HG03354 (cell line): ENCODE data around the gene APELA.

Source experiments
- ATAC-seq: cut with Tn5 transposase; IDR thresholded peaks from one replicate; pipeline ENCODE4 v1.9.1; 2021; ENCODE audit warnings: mild to moderate bottlenecking; ENCODE audit not compliant: unreplicated experiment, poor library complexity, severe bottlenecking

Gene APELA, protein sequence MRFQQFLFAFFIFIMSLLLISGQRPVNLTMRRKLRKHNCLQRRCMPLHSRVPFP

DNA sequence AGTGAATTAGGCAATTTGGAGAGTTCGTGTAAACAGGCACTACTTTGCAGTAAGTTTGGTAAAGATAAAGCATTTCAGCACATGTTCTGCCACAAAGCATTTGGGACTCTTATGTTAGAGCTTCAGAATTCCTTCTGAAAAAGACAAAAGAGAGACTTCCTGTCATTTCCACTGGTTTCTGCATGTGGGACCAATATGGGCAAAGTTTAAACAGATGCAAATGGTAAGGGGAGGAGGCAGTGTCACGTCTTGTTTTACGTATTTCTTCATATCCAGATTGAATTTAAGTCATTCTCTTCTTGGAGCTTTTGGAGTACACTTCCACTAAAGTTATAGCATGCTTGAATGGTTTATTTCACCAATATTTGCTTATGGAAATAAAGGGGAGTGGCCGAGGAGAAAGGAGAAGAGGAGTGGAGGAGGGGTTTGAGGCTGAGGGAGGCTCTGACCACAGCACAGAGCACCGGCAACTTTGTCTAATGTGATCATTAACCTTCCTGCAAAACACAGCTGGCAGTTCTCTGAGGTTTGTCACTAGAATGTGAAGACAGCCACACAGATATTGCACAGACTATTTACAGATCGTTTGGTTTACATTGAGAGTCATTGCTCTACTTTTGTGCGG, at the start of gene APELA:
Gene APELA, plus strand, starts transcription at position 479 of the 625 bp plus-strand sequence. CDS start 154 bp downstream, outside the sequence.
- peak; percentile 100 for ATAC-seq

DNA sequence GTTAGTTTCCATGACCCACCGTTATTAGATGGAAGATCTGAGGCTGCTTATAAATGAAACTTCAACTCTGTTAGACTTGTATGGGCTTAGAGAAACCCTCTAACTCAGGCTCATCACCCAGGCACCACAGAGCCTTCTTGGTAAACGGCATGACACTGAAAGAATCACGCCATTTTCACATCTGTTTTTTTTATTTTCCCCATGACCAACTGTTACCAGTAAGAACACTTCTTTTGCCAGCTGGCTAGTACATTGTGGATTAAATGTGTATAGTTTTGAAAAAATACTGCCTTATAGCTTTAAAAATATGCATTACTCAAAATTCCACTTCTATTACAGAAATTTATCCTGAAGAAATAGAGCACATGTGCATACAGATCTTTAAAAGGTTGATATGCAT, 48.0 kb upstream of the APELA start:
- ATAC-seq, result no peak

DNA sequence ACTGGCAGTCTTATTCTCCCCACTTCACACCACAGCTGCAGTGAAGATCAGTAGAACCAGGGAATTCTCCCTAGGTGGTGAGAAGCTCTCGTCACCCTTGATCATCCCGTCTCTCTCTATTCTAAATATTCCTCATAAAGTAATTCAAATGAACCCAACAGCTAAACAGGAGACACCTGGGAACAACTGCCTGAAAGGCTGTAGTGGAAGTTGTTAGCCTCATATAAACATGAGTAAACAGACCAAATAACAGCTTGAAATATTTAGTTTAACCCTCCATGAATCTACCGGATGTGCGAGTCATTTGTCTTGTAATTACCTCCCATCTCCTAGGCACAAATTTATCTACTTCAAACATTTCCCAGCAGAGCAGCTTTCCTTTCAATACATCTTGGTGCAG, 30.4 kb upstream of the APELA start:
- ATAC-seq, result no peak

DNA sequence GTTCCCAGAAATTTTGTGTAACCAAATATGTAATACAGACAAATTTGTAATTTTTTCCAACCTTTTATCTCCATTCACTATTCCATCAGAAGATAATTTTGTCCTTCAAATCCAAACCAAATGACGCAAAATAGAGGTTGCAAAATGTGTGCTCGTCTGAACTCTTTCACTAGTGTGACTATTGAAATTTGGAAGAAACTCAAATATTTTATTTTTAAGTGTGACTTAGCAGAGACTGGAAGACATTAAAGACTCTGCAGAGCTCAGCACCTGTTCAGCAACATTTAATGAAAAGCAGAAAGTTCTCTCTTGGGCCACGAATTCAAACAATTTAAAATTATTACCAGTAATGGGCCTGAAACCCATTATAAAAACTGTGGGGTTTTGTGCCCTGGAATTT, 30.0 kb upstream of the APELA start:
- no peak for ATAC-seq

DNA sequence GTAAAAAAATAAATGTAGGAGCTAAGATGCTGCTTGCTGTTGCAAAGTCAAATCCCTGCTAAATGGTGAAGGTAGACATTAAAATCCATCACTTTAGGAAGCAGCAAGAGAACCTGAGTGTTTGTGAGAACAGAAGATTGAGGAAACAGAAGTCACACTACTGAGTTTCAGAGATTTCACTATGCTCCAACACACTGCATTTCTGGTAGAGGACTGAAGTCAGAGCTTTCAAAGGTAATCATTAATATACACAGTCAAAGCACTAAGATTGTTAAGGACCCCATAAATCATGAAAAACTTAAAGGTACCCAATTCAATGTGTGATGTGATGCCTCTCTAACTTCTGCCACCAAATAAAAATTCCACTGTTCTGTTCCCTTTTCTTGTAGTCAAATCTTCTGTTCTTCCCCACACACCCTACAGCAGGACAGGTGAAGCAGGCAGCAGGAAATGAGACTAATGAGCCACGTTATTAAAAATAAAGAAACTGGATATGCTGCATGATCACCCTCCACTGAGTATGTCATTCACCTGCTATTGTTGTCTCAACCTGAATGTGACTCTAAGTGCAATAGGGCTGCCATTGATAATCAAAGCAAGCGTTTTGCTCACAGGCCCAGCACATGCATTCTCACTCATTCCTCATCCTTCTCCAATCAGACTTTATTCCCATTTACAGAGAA, 28.9 kb upstream of the APELA start:
- peak; percentile 93 for ATAC-seq

DNA sequence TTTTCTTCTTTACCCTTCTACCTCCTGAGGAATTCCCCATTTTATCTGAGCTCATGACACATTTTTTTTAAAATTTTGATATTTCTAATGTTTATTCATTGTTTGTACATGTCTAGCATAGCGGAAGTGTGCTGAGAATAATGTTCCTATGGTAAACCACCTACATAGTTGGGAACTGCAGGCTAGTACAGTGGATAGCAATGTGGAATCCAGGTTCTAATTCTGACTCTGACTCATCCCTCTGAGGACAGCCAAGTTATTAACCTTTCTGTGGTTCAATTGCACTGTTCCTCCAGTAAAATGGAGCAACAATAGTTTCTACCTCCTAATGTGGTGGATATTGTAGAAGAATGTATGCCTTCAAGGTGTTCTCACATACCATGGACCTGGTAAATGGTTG, 20.6 kb upstream of the APELA start:
- no peak for ATAC-seq

DNA sequence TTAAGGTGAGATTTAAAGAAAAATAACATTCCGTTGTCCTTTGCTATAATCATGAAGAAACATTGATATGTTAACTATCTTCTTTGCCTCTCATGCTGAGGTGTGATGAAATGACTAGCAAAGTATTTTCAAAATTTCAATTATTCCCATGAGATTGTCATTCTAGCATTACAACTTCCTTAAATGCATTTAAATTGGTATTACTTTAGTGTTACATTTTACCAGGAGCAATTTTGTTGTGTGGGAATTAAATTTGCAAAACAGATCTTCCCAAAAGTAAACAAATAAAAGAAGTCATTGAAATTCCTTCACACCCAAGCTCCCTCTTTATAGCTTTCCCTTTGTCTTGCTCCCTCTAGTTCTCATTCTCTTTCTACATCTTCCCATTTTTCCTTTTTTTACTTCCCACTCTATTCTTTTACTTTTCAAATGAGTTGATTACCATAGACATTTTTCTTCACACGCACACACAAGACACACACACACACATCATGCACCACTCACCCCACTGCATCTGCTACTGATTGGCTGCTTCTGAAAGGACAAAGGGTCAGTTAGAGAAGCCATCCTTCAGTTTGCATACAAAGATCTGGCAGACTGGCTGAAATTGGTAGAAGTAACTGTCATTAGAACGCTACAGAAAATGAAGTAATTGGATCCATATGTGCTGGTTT, 10.0 kb upstream of the APELA start:
- ATAC-seq, result peak; percentile 65

DNA sequence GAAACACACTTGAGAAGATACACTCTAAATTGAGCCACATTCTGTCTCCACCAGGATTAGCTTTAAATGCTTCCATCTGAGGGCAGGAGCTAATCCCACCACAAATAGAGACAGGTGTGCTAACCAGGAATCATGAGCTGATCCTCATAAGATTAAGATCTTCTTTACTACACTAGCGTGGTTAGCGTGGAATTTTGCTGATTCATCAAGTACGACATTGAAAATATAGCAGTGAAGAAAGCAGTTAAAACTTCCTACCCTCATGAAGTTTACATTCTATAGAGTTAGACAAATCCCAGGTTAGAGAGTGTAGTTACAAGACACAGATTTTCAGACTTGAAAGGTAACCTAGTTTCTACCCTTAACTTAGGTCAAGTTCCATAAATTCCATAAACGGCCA, 5.3 kb upstream of the APELA start:
- no peak for ATAC-seq

DNA sequence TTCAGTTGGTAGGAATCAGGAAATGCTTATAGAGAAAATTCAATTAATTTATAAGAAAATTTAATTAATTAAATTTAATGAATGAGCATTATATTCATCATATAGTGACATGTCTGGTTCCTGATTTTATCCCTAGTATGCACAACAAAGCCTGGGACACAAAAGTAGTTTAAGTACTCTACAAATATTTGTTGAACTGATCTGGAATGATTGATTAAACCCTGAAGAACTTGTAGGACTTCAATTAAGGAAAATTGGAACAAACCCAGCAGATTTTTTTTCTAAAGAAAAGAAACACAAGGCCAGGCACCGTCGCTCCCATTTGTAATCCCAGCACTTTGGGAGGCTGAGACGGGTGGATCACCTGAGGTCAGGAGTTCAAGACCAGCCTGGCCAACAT, 4.5 kb upstream of the APELA start:
- no peak for ATAC-seq

DNA sequence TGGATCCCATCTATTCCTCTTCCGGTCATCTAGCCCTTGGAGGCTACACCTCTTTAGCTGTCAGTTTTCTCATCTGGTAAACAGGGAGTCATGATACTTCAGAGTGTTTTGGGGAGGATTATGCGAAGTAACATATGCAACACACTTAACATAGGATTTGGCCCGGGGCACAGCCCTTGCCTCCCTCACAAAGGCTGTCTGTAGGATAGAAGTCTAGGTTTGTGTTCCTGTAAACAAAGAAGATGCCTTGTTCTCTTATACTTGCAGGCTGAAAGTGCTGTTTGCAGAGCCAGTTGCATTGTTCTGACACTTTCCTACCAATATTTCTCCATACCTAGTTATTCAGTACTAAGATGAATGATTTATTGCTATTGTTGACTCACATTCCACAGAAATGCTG, 2.2 kb upstream of the APELA start:
- no peak for ATAC-seq

DNA sequence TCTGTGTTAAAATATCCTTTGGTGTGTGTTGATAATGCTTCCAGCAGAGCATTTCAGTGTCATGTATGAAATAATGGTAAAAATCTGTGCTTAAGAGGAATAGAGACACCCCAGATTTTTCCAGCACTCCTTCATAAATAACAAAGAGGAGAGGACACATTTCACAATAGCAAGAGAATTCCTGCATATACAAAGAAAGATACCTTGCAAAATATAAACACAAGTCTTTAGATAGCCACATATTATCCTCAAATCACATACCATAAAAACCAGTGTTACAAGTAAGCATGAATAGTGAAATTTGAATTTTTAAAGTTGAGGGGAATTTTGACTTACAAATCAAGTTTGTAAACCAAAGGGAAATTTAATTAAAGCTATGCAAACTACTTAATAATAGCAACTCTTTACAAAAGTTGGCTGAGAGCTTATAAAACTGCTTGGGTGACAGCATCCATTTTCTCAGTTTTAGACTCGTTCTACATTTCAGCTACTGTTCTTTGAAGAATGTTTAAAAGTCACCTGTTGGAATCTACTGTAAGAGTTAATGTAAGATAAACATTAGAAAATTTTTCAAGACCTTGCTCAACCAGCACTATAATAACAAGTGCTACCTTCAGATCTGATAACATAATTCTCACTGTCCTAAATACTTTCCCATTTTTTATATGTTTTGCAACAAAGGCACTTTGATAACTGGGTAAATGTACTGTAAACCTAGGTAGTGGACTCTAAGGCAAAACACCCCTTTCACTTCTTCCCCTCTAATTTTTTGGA, 3.7 kb downstream of the APELA start:
- no peak for ATAC-seq

DNA sequence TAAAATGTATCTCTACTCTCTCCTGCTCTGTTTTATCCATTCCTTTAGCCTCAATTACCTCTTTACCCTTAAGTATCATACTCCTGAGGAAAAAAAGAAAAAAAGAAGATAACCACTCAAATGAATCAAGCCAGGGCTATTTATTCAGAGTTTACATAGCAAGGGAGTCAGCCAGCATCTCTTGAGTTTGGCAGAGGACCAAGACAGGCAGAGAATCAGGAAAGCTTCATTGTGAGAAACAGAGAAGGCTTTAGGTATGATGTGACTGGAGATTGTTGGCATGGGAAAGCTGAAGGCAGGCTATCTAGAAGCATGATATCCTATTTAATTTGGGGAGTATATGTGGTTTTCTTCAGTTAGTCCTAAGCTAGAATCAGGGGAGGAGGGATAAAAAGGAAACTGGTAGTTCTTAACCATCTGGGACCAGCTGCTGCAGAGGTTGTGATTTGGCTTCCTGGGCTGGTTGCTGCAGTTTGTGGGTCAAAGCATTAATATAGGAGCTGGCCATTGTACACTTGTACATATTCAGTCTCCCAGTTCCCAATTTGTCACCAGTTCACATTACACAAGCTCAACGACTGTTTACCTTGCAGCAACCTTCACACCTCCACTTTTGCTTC, 11.2 kb downstream of the APELA start:
- ATAC-seq, result peak; percentile 36

DNA sequence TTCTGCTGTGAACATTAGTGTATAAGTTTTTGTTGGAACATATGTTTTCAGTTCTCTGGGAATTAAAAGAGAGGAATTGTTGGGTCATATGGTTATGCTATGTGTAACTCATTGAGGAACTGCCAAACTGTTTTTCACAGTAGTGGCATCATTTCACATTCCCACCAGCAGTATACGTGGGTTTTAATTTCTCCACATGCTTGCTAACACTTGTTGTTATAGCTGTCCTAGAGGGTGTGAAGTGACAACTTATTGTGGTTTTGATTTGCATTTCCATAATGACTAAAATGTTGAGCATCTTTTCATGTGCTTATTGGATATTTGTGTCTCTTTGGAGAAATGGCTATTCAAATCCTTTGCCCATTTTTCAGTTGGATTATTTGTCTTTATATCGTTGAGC, 13.7 kb downstream of the APELA start:
- ATAC-seq, result no peak

DNA sequence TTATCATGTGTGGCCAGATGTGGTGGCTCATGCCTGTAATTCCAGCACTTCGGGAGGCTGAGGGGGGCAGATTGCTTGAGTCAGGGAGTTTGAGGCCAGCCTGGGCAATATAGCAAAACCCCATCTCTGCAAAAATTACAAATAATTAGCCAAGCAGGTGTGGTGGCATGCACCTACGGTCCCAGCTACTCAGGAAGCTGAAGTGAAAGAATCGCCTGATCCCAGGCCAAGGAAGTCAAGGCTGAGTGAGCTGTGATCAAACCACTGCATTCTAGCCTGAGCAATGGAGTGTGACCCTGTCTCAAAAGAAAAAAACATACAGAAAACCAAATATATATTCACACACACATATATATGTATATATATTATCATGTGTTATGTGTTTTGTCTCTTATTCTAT, 15.0 kb downstream of the APELA start:
- peak; percentile 75 for ATAC-seq

DNA sequence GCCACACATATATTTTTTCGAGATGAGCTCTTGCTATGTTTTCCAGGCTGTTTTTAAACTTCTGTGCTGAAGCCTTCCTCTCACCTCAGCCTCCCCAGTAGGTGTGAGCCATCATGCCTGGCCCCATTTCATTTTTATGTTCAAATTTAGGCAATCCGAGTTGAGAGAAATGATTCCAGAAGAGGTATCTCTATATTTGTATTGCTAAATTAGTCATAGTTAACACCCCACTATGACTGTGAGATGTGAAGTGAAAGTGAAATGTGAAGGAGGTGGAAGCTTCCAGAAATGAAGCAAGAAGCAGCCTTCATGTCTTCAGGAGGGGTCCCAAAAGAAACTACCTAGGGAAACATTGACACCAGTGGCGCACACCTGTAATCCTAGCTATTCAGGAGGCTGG, 17.7 kb downstream of the APELA start:
- ATAC-seq, result peak; percentile 69

DNA sequence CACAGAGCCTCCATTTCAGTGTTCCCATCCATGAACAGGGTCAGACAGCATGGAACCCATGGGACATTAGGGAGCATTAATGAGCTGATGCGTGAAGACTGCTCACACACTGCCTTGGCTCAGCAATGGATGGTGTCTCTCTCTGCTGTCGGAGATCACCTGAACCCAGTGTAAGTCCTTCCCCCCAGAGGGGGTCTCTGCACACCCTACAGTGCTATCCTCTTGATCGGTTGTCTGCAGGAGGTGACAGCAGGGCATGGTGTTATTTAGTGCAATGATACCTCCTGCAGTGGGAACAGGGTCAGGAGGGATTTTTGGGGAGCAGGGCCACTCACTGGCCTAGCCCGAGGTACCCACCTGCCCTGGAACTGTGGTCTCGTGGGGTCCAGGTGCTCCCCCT, 25.6 kb downstream of the APELA start:
- no peak for ATAC-seq

DNA sequence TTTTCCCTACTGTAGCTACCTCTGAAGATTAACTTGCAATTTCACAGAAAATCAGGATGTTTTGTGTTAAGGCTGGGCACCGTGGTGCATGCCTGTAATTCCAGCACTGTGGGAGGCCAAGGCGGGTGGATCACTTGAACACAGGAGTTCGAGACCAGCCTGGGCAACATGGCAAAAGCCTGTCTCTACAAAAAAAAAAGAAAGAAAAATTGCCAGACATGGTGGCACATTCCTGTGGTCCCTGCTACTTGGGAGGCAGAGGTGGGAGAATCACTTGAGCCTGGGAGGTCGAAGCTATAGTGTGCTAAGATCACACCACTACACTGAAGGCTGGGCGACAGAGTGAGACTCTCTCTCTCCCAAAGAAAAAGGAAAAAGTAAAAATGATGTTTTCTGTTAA, 27.4 kb downstream of the APELA start:
- ATAC-seq, result no peak

DNA sequence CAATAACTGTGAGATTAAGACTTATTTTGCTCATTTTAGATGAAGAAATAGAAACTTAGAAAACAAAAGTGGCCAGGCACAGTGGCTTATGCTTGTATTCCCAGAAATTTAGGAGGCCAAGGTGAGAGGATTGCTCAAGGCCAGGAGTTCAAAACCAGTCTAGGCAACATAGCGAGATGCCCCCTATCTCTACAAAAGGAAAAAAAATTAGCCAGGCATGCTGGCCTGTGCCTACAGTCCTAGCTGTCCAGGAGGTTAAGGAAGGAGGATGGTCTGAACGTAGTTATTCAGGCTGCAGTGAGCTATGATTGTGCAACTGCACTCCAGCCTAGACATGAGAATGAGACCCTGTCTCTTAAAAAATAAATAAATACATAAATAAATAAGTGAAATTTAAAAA, 28.0 kb downstream of the APELA start:
- ATAC-seq, result no peak

DNA sequence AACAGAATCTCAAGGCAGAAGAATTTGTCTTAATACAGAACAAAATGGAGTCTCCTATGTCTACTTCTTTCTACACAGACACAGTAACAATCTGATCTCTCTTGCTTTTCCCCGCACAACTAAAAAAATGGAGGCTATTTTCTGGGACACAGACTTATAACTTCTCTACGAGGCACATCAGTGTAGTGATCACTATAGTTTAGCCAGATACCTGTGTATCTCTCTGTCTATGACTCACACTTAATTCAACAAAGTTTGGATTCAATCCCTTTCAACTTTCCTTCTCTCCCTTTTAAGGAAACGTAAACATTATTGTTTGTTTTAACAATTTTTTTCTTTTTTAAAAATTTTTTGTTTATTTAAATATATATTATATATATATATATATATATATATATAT, 29.4 kb downstream of the APELA start:
- ATAC-seq, result no peak

DNA sequence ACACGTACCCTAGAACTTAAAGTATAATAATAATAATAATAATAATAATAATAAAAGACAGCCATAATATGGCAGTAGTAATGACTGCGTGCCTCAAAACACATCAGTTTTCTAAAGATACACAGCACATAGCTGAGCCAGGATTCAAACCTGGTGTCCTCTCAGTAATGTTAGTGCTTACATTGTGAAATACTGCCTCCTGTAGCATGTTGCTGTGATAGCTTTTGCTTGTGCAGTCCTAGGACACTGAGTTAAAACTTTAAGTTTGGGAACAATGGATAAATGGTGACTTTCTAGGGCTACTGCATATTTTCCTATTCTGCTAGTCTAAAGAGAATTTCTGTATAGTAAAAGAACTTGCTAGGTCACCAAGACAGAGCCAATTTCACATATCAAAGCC, 36.5 kb downstream of the APELA start:
- peak; percentile 85 for ATAC-seq
